ENCODE results near the gene NOS2. TPM values are rescaled to one million over a fixed set of nuclear protein-coding genes. Genes with fewer than 3 reads are reported as not detected.

The NOS2 gene
- total RNA-seq, 2 experiments from 2014 or later = 0.04 TPM; not detected in 1

GRCh38 chr17:27797390-27798091, 2.8 kb downstream of the NOS2 start:
- ChIA-PET CTCF (interaction anchor here (0.9 to 1.0 kb wide), 2 partner anchors 8 to 11 kb away, joined by 4 to 6 read pairs; no protein-coding TSS in a partner anchor), POLR2A (no interaction called here)

- ChIA-PET POLR2A (no interaction called here), CTCF (no interaction called here)
Observed at GRCh38 chr17:27793906-27794569, 6.3 kb downstream of the NOS2 start.

- ChIA-PET POLR2A (no interaction called here), CTCF (no interaction called here)
Observed at GRCh38 chr17:27793168-27793905, 7.0 kb downstream of the NOS2 start.

- CTCF ChIA-PET = no interaction called here
- POLR2A ChIA-PET = no interaction called here
Observed at GRCh38 chr17:27792095-27792494, 8.2 kb downstream of the NOS2 start.

- CTCF ChIA-PET = interaction anchor here (1.6 kb wide), 1 partner anchor 10 kb away, joined by 5 read pairs; no protein-coding TSS in a partner anchor
- POLR2A ChIA-PET = no interaction called here
Observed at GRCh38 chr17:27788919-27789318, 11.4 kb downstream of the NOS2 start.

- ChIA-PET CTCF (interaction anchor here (2.6 kb wide), 1 partner anchor 96 kb away, joined by 8 read pairs; no protein-coding TSS in a partner anchor), POLR2A (no interaction called here)
Observed at GRCh38 chr17:27783440-27784350, 16.6 kb downstream of the NOS2 start.

GRCh38 chr17:27782791-27783206, 17.5 kb downstream of the NOS2 start:
- ChIA-PET CTCF (no interaction called here), POLR2A (no interaction called here)

- ChIA-PET CTCF (no interaction called here), POLR2A (no interaction called here)
Observed at GRCh38 chr17:27780828-27781404, 19.4 kb downstream of the NOS2 start.

GRCh38 chr17:27780092-27780827, 20.1 kb downstream of the NOS2 start:
- CTCF ChIA-PET = interaction anchor here (2.5 kb wide), 1 partner anchor 24 kb away, joined by 8 read pairs; no protein-coding TSS in a partner anchor
- POLR2A ChIA-PET = no interaction called here

GRCh38 chr17:27778183-27778582, 22.1 kb downstream of the NOS2 start:
- ChIA-PET POLR2A (no interaction called here), CTCF (interaction anchor here (1.4 to 2.5 kb wide), 2 partner anchors 11 to 21 kb away, joined by 5 to 8 read pairs; no protein-coding TSS in a partner anchor)

GRCh38 chr17:27776882-27777624, 23.3 kb downstream of the NOS2 start:
- POLR2A ChIA-PET = no interaction called here
- CTCF ChIA-PET = no interaction called here

- ChIA-PET CTCF (no interaction called here), POLR2A (no interaction called here)
Observed at GRCh38 chr17:27771586-27771985, 28.7 kb downstream of the NOS2 start.

GRCh38 chr17:27770877-27771276, 29.5 kb downstream of the NOS2 start:
- CTCF ChIA-PET = no interaction called here

GRCh38 chr17:27768858-27769410, 31.4 kb downstream of the NOS2 start:
- ChIA-PET CTCF (interaction anchor here (1.6 kb wide), 1 partner anchor 9 kb away, joined by 3 read pairs; no protein-coding TSS in a partner anchor), POLR2A (no interaction called here)

More at GRCh38 chr17:27770877-27771276, 29.5 kb downstream of the NOS2 start:
- POLR2A ChIA-PET = no interaction called here

- ChIA-PET CTCF (no interaction called here), POLR2A (no interaction called here)
Observed at GRCh38 chr17:27766438-27766837, 33.9 kb downstream of the NOS2 start.

GRCh38 chr17:27765353-27765752, 35.0 kb downstream of the NOS2 start:
- ChIA-PET POLR2A (no interaction called here), CTCF (no interaction called here)

- POLR2A ChIA-PET = no interaction called here
- CTCF ChIA-PET = no interaction called here
Observed at GRCh38 chr17:27764589-27764988, 35.7 kb downstream of the NOS2 start.
